NT2/D1 (cell line): ENCODE measurements around the gene PRXL2B.

ENCODE experiments used
- SUZ12 ChIP-seq: IDR thresholded peaks from 2 replicates; pipeline ENCODE4 v1.6.1; 2011; ENCODE audit not compliant: insufficient read length, insufficient read depth; ENCODE audit errors: extremely low read depth
- YY1 ChIP-seq: IDR thresholded peaks from 2 replicates; pipeline ENCODE4 v1.6.1; 2011; ENCODE audit not compliant: insufficient read length, insufficient read depth
- ZNF274 ChIP-seq: IDR thresholded peaks from 2 replicates; pipeline ENCODE4 v1.6.1; 2011; ENCODE audit warnings: mild to moderate bottlenecking, low read depth, low read length

- TF ChIP-seq YY1: no peak
- no peak for TF ChIP-seq ZNF274
- no peak for TF ChIP-seq SUZ12
These were observed 17.5 kb upstream of the PRXL2B start for GRCh38 chr1:2569060-2569459.
